K562 (cell line): ENCODE results near the gene BRD3OS.

Source experiments
- CBX2 ChIP-seq: fragments of 200-600 bp; sonication (generic); IDR thresholded peaks from one replicate; pipeline ENCODE4 v1.6.1; 2012; ENCODE audit warnings: mild to moderate bottlenecking, low read length, inconsistent platforms; ENCODE audit not compliant: insufficient read depth, poor library complexity, severe bottlenecking
- CHD4 ChIP-seq: fragments of 200-600 bp; sonication (generic); IDR thresholded peaks from 3 replicates; pipeline ENCODE4 v1.6.1; 2012; ENCODE audit warnings: low read depth, mild to moderate bottlenecking, mixed read lengths, low read length, inconsistent platforms; ENCODE audit not compliant: insufficient read depth, insufficient replicate concordance, poor library complexity, severe bottlenecking
- CTCF ChIP-seq, 3 experiments: IDR thresholded peaks in 2 of 3; conservative IDR thresholded peaks in 1 of 3; 2 replicates each; pipeline ENCODE4 v1.5.1; 2011 to 2012; ENCODE audit warnings: low read length in 3 of 3, mild to moderate bottlenecking in 3 of 3, control low read depth in 2 of 3, improper control_type of control experiment in 1 of 3, inconsistent platforms in 1 of 3, low read depth in 1 of 3, mixed read lengths in 1 of 3, moderate library complexity in 1 of 3; ENCODE audit not compliant: insufficient read depth in 2 of 3
- EZH2 ChIP-seq: IDR thresholded peaks from 2 replicates; pipeline ENCODE4 v1.6.1; 2012; ENCODE audit warnings: low read depth, mild to moderate bottlenecking, inconsistent platforms, low read length, borderline replicate concordance
- FOXA3 ChIP-seq, 2 experiments: fragments of 450-650 bp in 1 of 2; sonication (generic) in 1 of 2; formaldehyde crosslinking; IDR thresholded peaks in 1 of 2; conservative IDR thresholded peaks in 1 of 2; 2 replicates each; pipeline versions ENCODE4 v1.4.0 to v1.8.0; 2020 to 2022; ENCODE audit warnings: mild to moderate bottlenecking in 2 of 2, missing genetic modification reagents in 1 of 2
- HDAC2 ChIP-seq: fragments of 450-650 bp; IDR thresholded peaks from 2 replicates; pipeline ENCODE4 v1.6.1; 2016; ENCODE audit warnings: mild to moderate bottlenecking
- IRF2 ChIP-seq: sonication (generic); formaldehyde crosslinking; IDR thresholded peaks from 2 replicates; pipeline ENCODE4 v1.8.1; 2022; ENCODE audit warnings: mild to moderate bottlenecking, missing genetic modification reagents
- MAX ChIP-seq: sonication (generic); formaldehyde crosslinking; IDR thresholded peaks from 2 replicates; pipeline ENCODE4 v1.9.0; 2022; ENCODE audit warnings: mild to moderate bottlenecking, missing genetic modification reagents
- NCOA6 ChIP-seq: fragments of 450-650 bp; IDR thresholded peaks from 2 replicates; pipeline ENCODE4 v1.6.1; 2017; ENCODE audit warnings: mild to moderate bottlenecking
- SP1 ChIP-seq: sonication (generic); formaldehyde crosslinking; IDR thresholded peaks from 2 replicates; pipeline ENCODE4 v1.8.1; 2022; ENCODE audit warnings: mild to moderate bottlenecking, missing genetic modification reagents
- SPI1 ChIP-seq: IDR thresholded peaks from 2 replicates; pipeline ENCODE4 v1.6.1; 2011; ENCODE audit warnings: low read depth, low read length, control low read depth, borderline replicate concordance
- TFAP4 ChIP-seq: sonication (generic); formaldehyde crosslinking; IDR thresholded peaks from 2 replicates; pipeline ENCODE4 v1.8.0; 2022; ENCODE audit warnings: missing genetic modification reagents, mild to moderate bottlenecking, moderate library complexity, borderline replicate concordance
- ZC3H4 ChIP-seq: sonication (generic); formaldehyde crosslinking; IDR thresholded peaks from 2 replicates; pipeline ENCODE4 v1.9.0; 2021; ENCODE audit warnings: missing genetic modification reagents, borderline replicate concordance
- ZNF140 ChIP-seq: fragments of 250-450 bp; sonication (Bioruptor Pico); IDR thresholded peaks from 2 replicates; pipeline ENCODE4 v1.8.0; 2021; ENCODE audit warnings: moderate library complexity, mild to moderate bottlenecking, inconsistent platforms

- no peak for TF ChIP-seq SP1
- TF ChIP-seq IRF2 (CRISPR knock-in tag), result no peak
- no peak for TF ChIP-seq CTCF (IDR thresholded peaks at IDR 0.05 in 2 of 3, conservative IDR thresholded peaks at IDR 0.05 in 1 of 3; ENCODE audit: insufficient read depth in 2 of 3, low read depth in 1 of 3, low read length in 3 of 3)
- TF ChIP-seq NCOA6, result no peak
- TF ChIP-seq SPI1, result no peak
- no peak for TF ChIP-seq ZC3H4 (CRISPR knock-in tag)
- TF ChIP-seq CBX2, result no peak
- TF ChIP-seq EZH2, result no peak
- no peak for TF ChIP-seq MAX (CRISPR knock-in tag)
- TF ChIP-seq FOXA3 (CRISPR knock-in tag; conservative IDR thresholded peaks at IDR 0.05 in 1 of 2, IDR thresholded peaks at IDR 0.05 in 1 of 2), result no peak
- TF ChIP-seq ZNF140 (CRISPR knock-in tag), result no peak
- no peak for TF ChIP-seq CHD4
- TF ChIP-seq TFAP4 (CRISPR knock-in tag), result no peak
- no peak for TF ChIP-seq HDAC2
Measured at GRCh38 chr9:134036130-134036529, 10.8 kb downstream of the BRD3OS start.
